ENCODE measurements around the gene ZNF425.

The ZNF425 gene

DNA sequence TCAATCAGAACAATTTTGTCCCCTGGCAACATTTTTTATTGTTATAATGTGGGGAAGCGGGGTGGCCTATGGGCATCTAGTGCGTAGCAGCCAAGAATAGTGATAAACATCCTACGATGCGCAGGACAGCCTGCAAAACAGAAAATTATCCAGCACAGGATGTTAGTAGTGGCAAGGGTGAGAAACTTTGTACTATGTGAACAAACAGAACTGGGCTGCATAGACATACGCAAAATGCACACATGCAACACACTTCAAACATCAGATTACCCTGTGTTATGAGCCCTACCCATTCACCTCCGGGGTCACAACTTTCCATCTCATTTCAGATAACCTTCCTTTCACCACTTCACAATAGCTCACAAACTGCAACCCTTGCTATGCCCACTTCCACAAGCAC lies 38.7 kb downstream of the ZNF425 start:
- no peak for FAIRE-seq
- TF ChIP-seq, protein P1, sequence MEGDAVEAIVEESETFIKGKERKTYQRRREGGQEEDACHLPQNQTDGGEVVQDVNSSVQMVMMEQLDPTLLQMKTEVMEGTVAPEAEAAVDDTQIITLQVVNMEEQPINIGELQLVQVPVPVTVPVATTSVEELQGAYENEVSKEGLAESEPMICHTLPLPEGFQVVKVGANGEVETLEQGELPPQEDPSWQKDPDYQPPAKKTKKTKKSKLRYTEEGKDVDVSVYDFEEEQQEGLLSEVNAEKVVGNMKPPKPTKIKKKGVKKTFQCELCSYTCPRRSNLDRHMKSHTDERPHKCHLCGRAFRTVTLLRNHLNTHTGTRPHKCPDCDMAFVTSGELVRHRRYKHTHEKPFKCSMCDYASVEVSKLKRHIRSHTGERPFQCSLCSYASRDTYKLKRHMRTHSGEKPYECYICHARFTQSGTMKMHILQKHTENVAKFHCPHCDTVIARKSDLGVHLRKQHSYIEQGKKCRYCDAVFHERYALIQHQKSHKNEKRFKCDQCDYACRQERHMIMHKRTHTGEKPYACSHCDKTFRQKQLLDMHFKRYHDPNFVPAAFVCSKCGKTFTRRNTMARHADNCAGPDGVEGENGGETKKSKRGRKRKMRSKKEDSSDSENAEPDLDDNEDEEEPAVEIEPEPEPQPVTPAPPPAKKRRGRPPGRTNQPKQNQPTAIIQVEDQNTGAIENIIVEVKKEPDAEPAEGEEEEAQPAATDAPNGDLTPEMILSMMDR (IDR thresholded peaks at IDR 0.05; ENCODE audit: insufficient read depth, missing control alignments): no peak
- DNase-seq (ENCODE audit: insufficient read length, low spot score): no peak

DNA sequence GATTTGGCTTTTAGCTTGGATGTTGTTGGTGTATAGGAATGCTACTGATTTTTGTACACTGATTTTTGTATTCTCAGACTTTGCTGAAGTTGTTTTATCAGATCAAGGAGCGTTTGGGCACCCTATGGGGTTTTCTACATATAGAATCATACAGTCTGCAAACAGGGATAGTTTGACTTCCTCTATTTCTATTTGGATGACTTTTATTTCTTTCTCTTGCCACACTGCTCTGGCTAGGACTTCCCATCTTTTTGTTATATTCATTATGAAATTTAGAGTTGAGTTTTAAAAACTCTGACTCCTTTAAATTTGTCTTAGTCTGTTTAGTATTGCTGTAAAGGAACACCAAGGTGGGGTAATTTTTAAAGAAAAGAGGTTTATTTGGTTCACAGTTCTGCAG lies 40.3 kb downstream of the ZNF425 start:
- DNase-seq (ENCODE audit: insufficient read length, low spot score): no peak
- no peak for FAIRE-seq
- TF ChIP-seq, protein P1 (IDR thresholded peaks at IDR 0.05; ENCODE audit: insufficient read depth, missing control alignments): no peak

GRCh38 chr7:149084407-149084806 lies 41.7 kb downstream of the ZNF425 start:
- TF ChIP-seq, protein P1 (IDR thresholded peaks at IDR 0.05; ENCODE audit: insufficient read depth, missing control alignments): no peak
- DNase-seq (ENCODE audit: insufficient read length, low spot score): no peak
- no peak for FAIRE-seq

DNA sequence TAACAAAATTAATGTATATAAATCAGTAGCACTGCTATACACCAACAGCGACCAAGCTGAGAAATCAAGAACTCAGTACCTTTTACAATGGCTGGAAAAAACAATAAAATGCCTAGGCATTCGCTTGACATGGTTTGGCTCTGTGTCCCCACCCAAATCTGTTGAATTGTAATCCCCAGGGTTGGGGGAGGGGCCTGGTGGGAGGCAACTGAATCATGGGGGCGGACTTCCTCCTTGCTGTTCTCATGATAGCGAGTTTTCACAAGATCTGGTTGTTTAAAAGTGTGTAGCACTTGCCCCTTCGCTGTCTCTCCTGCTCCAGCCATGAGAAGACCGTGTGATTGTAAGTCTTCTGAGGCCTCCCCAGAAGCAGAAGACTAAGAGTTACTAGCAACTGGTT lies 44.2 kb downstream of the ZNF425 start:
- DNase-seq (ENCODE audit: insufficient read length, low spot score): no peak
- no peak for FAIRE-seq
- TF ChIP-seq, protein P1 (IDR thresholded peaks at IDR 0.05; ENCODE audit: insufficient read depth, missing control alignments): no peak

DNA sequence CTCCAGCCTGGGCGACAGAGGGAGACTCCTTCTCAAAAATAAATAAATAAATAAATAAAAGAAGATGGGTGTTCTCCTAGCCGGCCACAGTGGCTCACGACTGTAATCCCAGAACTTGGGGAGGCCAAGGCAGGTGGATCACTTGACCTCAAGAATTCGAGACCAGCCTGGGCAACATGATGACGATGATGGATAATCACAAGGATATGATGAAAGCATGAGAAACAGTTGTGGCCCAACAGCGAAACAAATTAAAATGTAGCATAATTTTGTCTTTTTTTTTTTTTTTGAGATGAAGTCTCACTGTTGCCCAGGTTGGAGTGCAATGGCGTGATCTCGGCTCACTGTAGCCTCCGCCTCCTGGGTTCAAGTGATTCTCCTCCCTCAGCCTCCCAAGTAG lies 48.5 kb downstream of the ZNF425 start:
- no peak for DNase-seq (ENCODE audit: insufficient read length, low spot score)
- TF ChIP-seq, protein P1 (IDR thresholded peaks at IDR 0.05; ENCODE audit: insufficient read depth, missing control alignments): no peak

GRCh38 chr7:149075286-149075685 lies 50.8 kb downstream of the ZNF425 start:
- no peak for DNase-seq (ENCODE audit: insufficient read length, low spot score)
- FAIRE-seq: no peak
- TF ChIP-seq, protein P1 (IDR thresholded peaks at IDR 0.05; ENCODE audit: insufficient read depth, missing control alignments): no peak

More for the DNA sequence above, 48.5 kb downstream of the ZNF425 start:
- FAIRE-seq: no peak

GRCh38 chr7:149074116-149074885 lies 51.8 kb downstream of the ZNF425 start:
- TF ChIP-seq, protein P1 (IDR thresholded peaks at IDR 0.05; ENCODE audit: insufficient read depth, missing control alignments): no peak
- DNase-seq (ENCODE audit: insufficient read length, low spot score) (no peak), FAIRE-seq (no peak)
